ENCODE data around the gene CHAF1A.

Gene CHAF1A

GRCh38 chr19:4442819-4443146 is 40.3 kb downstream of the CHAF1A start:
- no peak for DNase-seq

DNA sequence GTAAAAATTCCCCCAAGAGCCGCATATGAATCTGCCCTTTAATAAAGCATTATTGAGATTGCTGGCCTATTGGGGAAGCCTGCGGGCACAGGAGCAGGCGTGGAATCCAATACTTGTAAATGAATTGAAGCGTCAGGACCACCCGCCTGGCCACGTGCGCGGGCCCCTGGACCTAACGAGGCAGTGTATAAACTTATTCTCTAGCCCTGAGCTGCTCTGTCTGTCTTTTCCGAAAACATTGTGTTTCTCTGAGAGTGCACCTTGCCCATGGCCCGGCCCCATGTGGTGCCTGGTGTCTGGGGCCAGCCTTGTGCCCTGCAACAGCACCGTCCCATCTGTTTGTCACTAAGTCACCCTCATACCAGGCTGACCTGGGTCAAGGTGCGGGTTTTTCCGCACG is 40.7 kb downstream of the CHAF1A start:
- no peak for DNase-seq

- DNase-seq, result no peak
Observed at GRCh38 chr19:4443966-4444764, 41.7 kb downstream of the CHAF1A start.

DNA sequence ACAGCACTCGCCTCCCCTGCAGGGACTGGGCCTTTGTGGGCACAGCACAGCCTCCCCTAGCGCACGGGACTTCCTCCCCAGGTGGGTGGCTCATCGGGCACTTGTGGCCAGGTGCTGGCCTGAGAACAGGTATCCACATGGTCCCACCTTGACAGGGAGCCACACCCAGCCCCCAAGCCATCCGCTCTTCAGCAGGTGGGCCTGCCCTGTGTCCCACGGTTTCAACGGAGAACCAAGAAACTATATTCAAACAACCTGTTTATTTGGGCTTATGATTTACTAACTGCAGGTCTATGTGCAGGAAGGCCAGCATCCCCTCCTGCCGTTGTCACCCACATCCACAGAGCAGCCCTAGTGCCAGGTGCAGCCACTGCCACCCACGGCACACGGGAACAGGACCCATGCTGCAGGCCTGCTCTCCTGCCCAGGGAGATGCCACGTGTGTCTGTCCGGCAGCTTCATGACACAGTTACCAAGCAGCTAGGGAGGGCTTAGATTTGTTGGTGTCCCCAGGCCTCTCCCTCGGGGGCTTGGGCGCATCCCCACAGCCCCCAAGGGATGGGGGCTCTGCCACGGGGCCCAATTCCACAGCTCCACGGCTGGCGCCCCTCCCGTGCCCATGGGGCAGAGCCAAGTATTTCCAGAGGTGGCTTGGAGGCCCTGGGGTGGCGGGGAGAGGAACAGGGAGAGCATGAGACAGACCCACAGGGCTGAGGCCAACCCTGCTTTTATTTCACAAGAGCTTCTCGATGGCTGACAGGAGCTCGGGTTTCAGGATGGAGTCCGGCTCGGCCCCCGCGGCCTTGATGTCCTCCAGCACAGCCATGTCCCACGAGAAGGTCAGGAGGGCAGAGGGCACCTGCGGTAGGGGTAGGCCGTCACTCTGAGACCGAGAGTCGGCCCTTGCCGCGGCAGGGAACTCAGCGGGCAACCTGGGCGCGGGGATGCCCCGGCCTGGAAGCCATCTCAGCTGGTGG is 42.6 kb downstream of the CHAF1A start:
- DNase-seq, result no peak

DNA sequence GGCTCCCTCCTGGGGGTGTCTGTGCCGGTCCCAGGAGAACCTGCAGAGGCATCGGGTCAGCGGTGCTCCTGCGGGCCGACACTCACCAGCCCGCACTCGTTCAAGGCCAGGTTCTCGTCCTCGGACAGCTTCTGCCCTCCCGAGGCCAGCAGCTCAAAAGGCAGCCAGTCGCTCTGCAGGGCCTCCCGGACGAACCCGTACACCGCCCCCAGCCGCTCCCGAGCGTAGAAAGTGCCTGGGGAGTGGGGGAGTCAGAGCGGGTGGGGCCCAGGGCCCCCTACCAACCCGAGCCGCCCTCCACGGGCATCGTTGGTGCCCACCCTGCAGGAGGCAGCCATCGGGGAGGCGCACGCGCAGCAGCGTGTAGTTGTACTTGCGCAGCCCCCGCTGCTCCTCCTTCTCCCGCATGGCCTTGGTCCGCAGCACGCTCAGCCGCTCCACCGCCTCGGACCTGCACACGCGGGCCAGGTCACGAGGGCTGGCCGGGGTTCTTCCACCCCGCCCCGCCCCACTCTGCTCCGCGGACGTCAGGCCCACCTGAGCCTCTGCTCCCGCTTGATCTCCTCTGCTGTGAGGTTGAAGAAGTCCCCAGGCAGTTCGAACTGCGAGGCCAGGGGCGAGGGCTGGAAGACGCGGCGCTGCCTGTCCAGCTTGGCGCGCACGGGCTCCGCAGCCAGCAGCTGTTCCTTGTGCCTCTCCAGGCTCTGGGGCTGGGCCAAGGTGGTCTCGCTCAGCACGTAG is 43.7 kb downstream of the CHAF1A start:
- no peak for DNase-seq

DNA sequence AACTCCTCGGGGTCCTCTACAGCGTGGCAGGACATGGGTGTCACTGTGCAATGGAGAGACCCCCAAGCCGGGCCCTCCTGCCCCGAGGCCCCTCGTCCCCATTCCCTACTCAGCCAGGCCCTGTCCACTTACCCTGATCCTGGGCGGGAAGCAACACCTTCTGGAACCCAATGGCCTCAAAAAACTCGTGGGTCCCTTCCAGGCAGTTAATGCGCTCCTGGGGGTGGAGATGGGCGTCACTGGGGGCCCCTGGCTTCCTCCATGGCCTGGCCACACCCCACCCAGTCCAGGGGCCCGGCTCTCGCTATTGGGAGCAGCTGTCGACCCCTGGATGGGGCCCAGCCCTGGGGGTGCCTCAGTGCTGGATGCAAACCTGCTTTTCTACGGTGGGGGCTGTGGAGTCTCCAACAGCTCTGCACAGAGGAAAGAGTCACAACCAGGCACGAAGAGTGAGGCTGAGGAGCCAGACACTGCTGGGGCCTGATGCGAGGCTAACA is 44.3 kb downstream of the CHAF1A start:
- no peak for DNase-seq

- DNase-seq, result no peak
Observed at GRCh38 chr19:4447327-4448146, 45.1 kb downstream of the CHAF1A start.

- no peak for DNase-seq
Observed at GRCh38 chr19:4448147-4448985, 45.9 kb downstream of the CHAF1A start.

DNA sequence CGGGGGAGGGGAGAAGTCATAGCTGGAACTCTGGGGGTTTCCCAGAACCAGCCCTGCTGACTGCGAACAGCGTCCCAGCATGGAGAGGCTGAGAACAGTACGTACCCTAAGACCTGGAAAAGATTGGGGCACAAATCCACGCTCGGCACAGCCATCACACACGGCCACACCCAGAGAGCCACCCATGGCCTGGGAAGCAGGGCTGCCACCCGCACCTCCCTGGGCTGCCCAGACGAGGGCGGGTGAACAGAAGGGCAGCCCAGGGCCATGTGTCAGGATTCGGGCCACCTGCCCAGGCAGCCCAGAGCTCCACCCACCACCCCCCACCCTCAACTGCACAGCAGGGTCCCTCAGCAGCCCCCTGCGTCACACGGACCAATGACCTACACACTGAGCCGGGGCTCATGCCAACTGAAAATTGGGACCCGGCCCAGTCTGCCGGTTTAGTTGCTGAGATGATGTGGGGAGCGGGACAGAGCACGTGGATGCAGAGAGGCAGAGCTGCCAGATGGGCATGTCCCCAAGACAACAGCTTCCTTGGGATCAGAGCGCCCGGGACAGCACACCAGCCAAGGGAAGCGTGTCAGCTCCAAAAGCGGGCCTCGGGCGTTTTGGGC is 46.7 kb downstream of the CHAF1A start:
- no peak for DNase-seq

DNA sequence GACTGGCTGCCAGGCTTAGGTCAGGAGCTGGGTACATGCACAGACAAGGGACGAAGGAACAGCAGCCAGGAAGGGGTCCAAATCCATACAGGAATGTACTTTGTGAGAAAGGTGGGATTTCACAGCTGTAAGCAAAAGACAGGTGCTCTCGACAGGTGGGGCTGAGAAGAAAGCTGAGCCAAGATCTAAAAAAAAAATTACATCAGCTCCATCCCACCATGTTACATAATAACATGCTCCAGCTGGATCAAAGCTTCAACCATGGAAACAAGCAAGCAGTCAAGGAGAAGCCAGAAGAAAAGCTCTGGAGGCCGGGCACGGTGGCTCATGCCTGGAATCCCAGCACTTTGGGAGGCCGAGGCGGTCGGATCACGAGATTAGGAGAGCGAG is 47.2 kb downstream of the CHAF1A start:
- DNase-seq, result no peak

DNA sequence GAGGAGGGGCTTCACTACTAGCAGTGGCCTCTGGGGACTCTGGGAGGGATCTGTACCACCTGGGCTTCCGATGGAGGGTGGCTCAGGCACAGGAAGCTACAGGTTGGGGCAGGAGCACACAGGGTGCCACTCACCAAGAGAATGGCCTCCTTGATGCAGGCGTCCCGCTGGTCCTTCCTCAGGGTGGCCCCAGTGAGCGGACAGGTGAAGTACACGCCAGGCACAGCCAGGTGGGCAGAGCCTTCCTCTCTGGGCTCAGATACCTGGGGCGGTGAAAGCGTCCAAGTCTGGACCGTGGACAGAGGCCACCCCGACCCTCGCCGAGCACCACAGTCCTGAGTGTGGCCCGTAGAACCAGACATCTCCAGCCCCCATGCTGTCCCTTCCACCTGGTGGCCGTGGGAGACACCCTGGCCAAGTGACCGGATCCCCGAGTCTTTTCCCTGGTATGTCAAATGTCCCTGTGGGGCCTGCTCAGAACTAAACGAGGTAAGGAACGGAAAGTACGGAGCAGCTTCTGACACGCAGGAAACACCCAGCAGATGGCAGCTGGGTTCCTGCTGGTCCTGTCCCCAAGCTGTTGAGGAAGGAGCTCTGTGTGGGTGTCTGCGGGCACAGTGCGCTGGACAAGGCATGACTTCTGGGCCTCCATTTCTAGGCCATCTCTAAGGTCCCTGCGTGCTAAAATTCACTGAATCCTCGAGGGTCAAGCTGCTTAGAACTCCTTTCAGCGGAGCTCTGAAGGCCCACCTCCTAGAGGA is 50.0 kb downstream of the CHAF1A start:
- DNase-seq, result no peak

- DNase-seq, result no peak
Observed at GRCh38 chr19:4453232-4454179, 51.1 kb downstream of the CHAF1A start.

DNA sequence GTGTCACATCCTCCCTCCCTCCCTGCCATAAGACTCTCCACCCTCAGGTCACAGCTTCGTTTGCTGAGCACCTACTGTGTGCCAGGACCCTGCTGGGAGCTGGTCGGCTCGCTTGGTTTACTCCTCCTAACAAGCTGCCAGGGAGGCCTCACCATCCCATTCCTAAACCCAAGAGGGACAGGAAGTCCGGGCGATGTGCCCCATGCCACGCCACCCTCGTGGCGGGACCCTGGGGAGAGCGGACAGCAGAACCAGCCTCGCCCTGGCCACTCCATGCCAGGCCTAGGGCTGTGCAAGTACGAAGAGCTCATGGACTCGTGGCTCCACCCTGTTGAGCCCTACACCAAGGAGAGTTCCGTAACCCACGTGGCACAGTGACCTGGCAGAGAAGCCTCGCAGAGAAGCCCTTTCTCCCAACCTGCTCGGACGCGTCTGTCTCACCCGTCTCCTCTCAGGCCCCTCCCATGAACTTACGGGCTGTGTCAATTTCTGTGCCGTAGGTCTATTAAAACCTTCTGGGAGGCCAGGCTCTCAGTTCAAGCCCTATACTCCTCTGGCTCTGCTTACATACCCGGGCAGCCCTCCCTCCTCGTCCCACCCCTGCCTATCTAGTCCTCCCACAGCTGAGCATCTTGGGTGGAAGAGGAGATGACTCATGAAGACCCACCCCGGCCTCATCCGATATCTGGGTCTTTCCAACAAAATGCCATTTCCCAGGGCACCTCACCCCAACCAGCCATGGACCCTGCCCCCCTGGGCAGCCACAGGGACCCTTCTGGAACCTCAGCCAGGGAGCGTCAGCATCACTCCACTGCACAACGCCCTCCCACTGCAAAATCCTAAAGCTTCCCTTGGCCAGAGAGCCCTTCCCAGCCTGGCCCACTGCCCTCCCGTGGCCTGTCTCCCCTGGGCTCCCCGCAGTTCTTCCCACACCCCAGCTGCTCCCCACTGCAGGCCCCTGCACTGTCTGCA is 52.6 kb downstream of the CHAF1A start:
- no peak for DNase-seq

GRCh38 chr19:4455719-4456475 is 53.5 kb downstream of the CHAF1A start:
- DNase-seq, result no peak

DNA sequence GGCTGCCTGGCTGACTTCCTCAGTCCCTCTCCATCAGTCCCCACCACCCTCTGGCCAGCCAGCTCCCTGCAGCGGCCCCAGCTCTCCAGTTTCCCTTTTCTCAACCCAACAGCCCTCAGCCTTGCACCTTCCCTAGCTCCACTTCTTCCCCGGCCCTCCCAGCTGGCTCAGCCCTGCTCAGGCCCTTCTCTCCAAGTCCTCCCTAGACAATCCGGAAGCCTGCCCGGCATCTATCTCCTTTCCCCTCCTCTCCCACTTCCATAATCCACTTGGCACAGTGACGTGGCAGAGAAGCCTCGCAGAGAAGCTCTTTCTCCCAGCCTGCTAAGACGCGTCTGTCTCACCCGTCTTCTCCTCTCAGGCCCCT is 54.0 kb downstream of the CHAF1A start:
- peak; percentile 23 for DNase-seq

DNA sequence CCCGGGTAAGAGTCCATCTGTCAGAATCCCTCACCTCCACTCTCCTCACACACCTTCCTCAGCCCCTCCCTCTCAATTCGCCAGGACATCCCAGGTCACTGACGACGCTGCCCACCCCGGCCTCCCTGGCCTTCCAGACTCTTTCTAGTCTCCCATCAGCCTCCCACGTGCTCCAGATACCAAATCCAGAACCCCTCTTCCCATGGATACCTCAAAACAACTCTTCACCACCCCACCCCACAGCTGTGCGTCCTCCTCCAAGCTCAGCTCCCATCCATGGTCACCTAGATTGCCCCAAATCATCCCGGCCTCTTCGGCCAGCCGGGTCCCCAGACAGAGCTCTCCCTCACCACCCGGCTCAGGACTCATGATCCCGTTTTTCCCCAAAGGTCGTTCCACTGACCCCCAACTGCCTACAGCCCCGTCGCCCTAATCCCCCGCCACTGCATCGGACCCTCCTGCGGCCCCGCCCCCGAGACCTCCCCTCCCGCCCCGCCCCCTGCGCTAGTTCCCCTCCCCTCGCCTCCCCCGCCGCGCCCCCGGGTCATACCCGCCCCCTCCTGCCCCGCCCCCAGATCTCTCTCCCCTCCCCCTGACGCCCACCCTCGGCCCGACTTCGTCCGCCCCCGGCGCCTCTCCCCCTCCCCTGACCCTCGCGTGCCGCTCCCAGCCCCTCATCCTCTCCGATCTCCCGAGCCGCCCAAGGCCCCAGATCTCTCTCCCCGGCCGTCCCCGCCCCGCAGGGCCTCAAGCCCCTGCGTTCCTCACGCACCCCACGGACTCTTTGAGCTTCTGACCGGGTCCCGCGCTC is 54.6 kb downstream of the CHAF1A start:
- DNase-seq, result peak; percentile 33
